HG03175 (cell line): ENCODE measurements around the gene RAB3IL1.
"Not testable (repeated sequence)": the region's sequence is repeated elsewhere in the genome, so short reads cannot be mapped to it uniquely, and the experiment has no call there.

ENCODE experiments used
- ATAC-seq: cut with Tn5 transposase; IDR thresholded peaks from one replicate; pipeline ENCODE4 v1.9.1; 2021; ENCODE audit warnings: mild to moderate bottlenecking, moderate library complexity; ENCODE audit not compliant: unreplicated experiment

Gene RAB3IL1

DNA sequence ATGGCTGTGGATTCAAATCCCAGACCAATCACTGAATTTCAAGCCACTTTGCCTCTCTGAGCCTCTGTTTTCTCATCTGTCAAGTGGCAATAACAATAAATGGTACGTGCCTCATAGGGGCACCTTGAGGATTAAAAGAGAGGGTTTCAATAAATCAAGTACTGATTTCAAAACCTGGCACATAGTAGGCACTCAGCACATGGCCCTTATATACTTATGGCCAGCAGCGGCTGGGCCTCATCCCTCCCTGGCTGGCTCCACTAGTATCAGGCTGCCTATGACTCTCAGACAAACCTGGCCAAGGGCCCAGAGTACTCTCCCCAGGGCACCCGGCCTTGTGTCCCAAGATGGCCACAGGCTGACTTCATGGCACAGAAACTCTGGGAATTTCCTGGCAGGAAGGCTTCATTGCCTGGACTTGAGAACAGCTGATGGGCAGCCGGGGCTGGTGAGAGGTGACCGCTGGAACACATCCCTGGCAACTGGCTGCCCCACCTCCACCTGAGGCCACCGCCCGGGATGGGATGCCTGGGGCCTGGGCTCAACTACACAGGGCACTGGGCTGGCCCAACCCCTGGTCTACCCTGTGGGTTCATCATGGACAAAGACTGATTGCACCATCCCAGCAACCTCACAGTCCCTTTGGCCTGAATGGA is 29.4 kb downstream of the RAB3IL1 start:
- ATAC-seq, result no peak

DNA sequence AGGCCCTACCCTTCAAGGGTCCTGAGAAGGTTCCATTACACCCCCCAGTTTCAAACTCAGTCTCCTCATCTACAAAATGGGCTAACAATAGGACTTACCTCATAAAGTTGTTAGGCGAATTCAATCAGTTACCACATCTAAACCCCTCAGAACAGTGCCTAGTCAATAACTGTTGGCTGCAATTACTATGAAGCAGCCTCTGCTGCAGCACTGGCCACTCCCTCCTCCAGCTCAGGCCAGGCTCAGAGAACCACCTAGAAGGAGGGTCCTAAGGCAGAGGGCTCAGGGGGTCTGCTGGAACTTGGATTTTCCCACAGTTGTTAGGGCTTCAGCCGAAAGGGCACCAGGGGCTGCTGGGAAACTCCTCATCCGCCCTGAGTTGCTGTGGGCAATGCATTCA is 30.7 kb downstream of the RAB3IL1 start:
- no peak for ATAC-seq

DNA sequence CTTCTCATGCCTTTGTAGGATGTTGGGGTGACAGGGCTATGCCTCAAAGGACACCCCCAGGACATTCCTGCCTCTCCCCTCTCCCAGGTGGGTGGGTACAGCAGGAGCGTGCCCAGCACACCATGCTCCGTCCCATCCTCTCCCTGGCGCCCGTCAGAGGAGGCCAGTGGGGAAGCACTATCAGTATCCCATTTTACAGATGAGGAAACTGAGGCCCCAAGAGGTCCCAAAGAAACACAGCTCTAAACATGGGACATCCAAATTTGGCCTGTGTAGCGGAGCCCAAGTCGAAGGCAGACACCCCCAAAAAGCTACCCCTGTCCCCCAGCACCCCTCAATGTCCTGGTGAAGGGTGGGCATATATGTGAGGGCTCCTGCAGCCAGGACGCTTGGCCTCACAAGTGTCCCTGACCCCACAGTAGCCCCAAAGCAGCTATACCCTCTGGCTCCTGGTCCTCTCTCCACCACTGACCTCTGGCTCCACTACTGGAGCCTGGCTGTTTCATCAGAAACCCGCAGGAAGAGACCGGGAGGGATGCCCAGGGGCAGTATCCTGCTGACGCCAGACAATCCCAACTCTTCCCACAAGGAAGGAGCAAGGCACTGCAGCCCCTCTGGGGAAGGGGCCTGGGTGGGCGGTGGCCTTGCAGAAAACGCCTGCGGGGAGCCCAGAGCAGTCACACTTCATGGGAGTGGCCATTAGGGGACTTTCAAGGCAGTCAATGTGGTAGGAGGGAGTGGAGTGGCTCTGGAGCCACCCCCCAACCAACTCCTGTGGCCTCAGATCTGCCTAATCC is 31.4 kb downstream of the RAB3IL1 start:
- no peak for ATAC-seq

DNA sequence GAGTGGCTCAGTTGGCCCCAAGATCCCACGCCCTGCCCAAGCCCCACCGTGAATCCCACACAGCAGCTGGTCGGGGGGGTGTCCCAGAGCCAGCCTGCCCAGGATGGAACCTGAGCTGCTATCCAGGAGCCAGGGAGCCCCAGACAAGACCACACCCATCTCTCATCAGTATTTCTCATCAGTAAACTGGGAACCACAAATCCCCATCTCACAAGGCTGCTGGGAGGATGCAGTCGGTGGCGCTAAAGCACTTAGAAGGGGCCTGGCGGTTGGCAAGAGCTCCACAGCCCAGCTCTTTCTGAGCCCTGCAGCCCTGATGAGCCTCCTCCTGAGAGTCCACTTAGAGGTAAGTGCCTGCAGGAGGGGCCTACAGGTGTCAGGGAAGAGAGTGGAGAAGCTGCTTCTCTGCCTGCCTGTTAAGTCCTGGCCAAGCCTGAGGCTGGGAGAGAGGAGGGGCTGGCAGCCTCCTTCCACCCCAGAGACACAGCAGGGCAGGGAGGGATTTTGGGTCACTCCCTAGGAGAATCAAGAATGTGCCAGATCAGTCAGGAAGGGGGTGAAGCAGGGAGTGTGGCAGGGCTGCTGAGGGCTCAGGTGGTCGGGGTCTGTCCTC is 32.1 kb downstream of the RAB3IL1 start:
- ATAC-seq, result no peak

DNA sequence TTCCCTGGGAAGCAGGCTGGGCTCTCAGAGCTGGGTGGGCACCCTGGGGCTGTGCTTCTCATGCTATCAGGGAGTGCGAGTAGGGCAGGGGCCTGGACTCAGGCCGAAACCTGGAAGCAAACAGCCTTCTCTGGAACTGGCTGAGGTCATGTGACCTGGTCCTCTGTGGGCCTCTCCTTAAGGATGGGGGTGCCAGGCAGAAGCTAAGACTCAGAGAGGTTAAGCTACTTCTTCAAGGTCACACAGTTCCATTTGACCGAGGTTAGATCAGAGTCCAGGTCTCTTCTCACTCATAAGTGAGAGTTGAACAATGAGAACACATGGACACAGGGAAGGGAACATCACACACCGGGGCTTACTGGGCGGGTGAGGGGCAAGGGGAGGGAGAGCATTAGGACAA is 33.4 kb downstream of the RAB3IL1 start:
- no peak for ATAC-seq

DNA sequence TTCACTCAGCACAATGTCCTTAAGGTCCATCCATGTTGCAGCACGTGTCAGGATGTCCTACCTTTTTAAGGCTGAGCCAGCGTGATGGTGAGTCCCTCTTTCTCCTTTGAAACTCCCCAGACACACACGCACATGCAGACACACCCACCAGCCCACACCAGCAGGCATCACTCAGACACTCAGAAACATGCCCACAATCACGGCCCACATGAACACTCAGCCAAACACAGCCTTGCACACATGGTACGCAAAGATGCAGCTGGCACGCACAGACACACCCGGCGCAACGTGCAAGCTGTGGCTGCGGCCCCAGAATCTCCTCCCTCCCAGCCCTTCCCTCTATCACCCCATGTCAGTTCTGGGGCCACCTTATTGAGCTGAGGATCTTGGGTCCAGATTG is 34.0 kb downstream of the RAB3IL1 start:
- ATAC-seq, result no peak

DNA sequence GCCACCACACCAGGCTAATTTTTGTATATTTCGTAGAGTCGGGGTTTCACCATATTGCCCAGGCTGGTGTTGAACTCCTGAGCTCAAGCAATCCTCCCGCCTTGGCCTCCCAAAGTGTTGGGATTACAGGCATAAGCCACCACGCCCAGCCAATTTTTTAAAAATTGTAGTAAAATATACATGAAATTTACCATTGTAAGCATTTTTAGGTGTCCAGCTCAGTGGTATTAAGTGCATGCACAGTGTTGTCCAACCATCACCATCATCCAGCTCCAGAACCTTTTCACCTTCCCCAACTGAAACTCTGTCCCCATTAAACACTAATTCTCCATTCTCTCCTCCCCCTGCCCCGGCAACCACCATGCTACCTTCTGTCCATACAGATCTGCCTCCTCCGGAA is 34.5 kb downstream of the RAB3IL1 start:
- ATAC-seq, result no peak

DNA sequence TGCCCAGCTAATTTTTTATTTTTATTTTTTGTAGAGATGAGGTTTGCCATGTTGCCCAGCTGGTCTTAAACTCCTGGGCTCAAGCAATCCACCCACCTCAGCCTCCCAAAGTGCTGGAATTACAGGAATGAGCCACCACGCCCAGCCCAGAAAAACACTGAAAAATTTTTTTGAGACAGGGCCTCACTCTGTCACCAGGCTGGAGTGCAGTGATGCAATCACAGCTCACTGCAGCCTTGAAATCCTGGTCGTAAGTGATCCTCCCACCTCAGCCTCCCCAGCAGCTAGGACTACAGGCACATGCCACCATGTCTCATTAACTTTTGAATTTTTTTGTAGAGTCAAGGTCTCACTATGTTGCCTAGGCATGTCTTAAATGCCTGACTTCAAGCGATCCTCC is 35.1 kb downstream of the RAB3IL1 start:
- ATAC-seq, result not testable (repeated sequence)

DNA sequence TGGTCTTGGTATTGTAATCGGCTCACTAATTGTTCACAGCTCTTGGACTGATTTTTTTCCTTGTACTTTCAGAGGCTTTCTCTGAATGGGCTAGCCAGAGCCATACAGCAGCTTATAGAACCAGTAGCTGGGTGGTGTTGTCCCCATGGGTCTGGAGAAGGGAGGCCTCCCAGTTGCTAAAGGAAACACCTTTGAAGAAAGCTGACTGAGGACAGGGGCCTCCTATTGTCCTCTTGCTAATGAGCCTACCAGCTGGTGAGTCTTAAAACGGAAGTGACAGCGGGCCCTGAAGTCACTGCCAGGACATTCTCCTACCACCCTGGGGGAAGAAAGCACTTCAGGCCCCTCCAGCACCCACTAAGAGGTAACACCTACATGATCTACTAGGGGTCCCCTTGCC is 36.0 kb downstream of the RAB3IL1 start:
- no peak for ATAC-seq

DNA sequence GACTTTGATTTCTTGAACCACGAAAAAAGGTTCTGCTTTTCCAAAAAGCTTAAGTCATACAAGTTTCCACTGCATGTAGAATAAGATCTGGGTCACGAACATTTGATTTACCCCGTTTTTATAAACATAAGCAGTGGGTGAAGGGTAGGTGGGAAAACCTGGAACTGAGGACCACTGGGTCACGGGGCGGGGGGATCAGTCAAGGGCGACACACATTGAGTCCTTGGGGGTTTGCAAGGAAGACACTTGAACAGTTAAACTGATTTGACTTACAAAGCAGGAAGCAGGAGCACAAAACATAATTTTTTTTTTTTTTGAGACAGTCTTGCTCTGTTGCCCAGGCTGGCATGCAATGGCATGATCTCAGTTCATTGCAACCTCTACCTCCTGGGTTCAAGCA is 36.9 kb downstream of the RAB3IL1 start:
- no peak for ATAC-seq

DNA sequence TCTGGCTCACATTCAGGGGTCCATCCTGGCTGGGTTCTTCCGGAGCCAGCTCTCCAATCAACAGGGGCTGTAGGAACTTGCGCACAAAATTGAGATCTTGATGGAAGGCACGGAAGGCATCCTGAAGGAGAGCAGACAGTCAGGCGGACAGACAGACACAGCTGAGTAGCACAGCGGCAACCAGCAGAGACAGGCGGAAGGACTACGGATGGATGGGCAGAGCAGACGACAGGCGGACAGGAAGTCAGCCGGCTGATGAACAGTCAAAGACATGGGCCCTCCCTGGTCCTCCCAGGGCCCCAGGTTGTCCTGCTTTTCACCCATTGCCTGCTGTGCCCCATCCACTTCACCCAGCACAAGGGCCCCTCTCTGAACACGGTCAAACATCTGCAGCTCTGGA is 37.3 kb downstream of the RAB3IL1 start:
- no peak for ATAC-seq

DNA sequence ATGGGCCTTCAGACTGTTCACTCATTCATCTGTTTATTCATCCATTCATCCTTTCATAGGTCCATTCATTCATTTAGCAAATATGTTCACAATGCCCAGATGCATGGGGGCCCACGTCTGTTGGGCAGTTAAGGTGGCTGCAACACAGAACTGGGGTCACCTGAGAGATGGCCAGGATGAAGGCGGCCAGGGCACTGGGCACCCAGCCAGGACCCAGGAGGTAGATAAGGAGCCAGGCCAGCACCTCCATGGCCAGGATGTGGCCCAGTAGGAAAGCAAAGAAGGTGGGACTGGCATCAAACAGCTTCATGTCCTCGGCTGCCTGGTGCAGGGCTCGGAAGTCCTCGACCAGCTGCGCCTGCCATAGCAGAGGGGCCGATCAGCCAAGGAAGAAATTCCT is 38.2 kb downstream of the RAB3IL1 start:
- ATAC-seq, result no peak

DNA sequence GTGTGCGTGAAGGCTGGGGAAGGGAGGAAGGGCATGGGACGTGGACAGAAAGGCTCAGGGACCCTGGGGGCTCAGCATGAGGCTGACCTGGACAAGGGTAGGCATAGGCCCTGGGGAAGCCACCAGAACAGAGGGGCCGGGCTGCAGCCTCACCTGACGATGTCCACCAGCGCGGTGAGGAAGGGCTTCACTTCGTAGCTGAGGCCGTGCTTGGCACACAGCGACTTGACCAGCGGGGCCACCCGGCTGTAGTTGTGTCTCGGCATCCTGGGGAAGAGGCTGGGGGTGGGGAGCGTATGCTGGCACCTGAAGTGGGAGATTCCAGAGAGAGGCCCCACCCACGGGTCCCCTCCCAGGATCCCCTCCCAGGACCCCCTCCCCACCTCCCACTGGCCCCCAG is 41.7 kb downstream of the RAB3IL1 start:
- no peak for ATAC-seq

DNA sequence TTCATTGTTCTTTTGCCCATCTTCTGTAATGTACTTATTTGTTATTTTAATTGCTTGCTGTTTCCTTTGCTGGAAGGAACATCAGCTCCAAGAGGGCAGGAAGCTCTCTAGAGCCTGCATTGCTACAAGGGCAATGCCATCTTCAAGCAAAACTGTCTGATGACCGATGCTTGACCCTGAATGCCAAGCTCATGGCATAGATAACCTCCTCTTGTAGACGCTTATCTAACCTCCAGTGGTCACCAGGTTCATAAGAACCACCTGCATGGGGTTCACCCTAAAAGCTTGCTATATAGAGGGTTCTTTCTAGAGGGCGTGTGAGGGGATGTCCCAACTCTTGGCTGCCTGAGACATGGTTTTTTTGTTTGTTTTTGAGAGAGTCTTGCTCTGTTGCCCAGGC is 42.5 kb downstream of the RAB3IL1 start:
- ATAC-seq, result no peak

DNA sequence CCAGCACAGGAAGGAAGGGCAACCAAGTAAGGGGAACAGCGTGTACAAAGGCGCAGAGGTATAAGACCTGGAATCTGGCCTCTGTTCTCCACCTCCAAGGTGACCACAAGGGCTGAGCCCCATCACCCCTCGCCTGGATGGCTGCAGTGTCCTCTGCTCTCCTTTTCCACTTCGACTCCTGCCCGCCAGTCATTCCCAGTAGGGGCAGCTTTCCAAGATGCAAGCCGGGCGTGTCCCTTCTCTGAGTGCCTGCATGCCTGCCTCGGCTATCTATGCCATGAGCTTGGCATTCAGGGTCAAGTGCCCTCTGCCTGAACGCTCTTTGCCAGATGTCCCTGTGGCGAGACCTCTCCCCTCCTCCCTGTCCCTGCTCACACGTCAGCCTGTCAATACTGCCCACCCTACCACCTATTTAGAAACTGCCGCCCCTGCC is 43.0 kb downstream of the RAB3IL1 start:
- ATAC-seq, result no peak

DNA sequence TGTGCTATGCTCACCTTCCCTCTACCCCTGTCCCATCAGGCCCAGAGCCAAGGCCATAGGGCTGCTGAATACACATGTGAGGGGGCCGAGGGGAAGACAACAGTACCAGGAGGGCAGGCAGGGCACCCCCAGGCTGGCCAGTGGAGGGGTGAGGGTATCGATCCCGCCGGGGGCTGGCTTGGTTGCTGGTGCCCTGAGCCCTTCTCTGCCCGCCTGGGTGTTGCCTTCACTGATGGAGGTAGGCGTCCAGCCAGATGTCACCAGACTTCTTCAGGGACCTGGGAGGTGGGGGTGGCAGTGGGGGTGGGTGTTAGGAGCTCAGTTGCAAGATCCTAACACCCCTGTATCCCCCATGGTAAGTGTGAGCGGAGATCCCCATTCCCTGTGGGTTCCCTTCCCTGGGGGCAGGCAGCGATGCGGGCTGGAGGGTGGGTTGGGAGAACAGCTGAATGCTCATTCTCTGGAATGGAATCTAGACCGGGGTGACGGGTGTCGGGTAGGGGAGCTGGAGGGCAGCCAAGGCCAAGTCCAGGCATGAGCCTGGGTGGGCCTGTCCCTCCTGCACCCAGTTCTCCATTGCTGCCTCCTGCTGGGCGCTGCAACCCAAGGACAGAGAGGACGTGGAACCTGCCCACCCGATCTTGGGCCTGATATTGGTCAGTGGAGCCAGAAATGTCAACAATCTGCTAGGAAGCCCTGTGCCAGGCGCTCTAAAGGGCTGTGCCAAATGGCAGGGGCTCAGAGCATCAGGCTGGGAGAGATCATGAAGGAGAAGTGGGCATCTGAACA is 43.6 kb downstream of the RAB3IL1 start:
- ATAC-seq, result no peak

DNA sequence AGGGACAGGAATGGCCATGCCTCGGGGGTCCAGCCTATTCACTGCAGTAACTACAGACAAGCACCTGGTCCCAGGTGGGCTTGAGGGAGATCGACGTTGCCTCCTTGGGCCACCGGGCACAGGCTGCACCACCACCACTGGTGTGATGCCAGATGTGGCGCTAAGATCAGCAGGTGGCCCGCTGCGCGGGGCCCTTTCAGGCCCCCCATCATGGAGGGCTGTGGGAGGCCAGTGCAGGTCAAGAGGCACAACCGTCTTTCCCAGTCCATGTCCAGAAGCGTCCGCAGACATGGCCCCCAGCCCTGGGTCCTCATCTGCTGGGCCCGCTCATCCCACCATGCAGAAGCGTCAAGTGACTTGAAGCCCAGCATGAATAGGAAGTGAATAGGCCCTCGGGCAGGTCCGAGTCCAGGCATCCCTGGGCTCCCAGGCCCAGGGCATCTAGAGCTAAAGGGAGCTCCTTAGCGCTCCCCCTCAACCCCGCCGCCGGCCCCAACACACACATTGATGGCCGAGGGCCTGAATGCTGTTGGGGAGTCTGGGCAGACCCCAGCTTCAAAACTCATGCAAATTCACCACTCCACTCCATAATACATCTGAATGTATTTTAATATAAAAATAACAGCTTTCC is 44.3 kb downstream of the RAB3IL1 start:
- no peak for ATAC-seq

DNA sequence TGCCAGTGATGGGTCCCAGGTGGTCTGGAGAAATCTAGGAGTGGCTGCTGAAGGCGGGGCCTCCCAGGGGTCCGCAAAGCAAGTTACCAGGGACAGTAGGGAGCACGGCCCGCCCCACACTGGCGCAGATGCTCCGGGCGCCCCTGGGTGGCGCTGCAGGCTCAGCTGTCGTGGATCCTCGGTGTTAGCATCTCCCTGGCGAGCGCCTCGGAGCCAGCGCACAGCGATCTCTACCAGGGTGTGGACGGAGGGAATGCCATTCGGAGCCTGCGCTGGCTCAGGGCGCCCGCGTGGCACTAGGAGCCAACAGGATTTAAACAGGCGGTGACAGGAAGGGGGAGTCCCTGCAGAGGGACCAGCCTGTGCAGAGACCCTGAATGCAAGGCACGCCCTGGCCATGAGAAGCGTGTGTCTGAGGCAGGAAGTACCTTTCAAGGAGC is 46.2 kb downstream of the RAB3IL1 start:
- peak; percentile 75 for ATAC-seq

DNA sequence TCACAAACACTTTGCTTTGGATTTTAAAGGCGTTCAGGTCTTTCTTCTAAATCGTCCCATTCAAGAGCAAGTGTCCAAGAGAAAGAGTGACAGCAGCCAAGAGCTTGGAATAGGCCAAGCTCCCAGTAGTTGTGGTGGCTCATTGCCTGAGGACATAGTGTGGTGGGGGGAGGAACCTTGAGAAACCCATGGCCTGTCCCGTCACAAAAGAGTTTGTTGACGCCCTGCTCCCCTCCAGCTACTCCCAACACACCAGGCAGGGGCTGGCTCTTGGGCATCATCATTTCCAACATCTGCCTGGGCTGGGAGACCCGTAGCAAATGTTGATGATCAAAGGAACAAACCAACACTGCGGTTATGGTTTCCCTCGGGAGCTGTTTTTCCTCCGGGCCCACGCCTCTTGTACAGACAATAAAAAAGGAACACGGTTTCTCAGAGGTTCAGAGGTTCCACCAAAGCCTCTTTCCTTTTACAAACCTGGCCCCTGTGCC is 46.8 kb downstream of the RAB3IL1 start:
- no peak for ATAC-seq

DNA sequence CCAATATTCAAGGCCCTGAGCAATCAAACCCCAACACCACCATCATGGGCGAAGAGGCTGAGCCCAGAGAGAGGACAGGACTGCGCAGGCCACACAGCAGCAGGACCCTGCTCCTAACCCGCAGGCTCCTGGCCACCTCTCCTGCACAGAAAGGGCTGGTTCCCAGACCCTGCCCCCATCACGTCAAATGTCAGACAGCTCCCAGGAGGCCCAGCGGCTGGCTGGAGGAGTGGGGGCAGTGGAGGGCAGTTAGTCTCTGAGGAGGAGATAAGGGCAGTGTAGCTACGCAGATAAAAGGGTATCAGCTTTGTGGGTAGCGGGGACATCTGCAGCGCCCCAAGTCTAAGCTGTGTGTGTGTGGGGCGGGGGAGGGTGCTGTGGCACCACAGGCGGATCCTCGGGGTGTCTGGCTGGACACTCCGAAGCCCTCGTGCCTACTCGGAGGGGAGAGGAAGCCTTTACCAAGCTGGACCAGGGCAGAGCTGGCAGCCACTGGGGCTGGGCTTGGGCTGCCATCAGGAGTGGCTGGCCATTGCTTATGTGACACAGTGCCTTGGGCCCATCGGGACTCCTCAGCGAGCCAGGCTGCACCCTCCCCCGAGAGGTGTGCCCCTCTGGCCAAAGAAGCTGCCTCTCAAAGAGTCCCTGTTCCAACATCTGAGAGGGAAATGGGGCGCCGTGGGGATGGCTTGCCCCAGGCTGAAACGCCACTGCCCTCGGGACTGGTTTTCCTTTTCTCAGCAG is 47.5 kb downstream of the RAB3IL1 start:
- no peak for ATAC-seq
